KMS-11 (cell line): Measurements from ENCODE around the gene GRK4.
"Not testable (repeated sequence)": the region's sequence is repeated elsewhere in the genome, so short reads cannot be mapped to it uniquely, and the experiment has no call there.

Experiments
- H2AFZ ChIP-seq: fragments of 200-600 bp; sonication (generic); 2 replicates; pipeline ENCODE4 v1.6.1; 2016; ENCODE audit warnings: antibody characterized with exemption, mixed run types, low read depth
- H3K27ac ChIP-seq: fragments of 200-600 bp; sonication (generic); 2 replicates; pipeline ENCODE4 v1.6.1; 2016; ENCODE audit warnings: mild to moderate bottlenecking, mixed run types
- H3K27me3 ChIP-seq: fragments of 200-600 bp; sonication (generic); 2 replicates; pipeline ENCODE4 v1.6.1; 2017; ENCODE audit warnings: mild to moderate bottlenecking, low read depth, mixed run types, moderate library complexity; ENCODE audit not compliant: insufficient read depth
- H3K36me3 ChIP-seq: fragments of 200-600 bp; sonication (generic); 2 replicates; pipeline ENCODE4 v1.6.1; 2017; ENCODE audit warnings: mild to moderate bottlenecking, mixed run types; ENCODE audit not compliant: insufficient read depth
- H3K4me1 ChIP-seq: fragments of 200-600 bp; sonication (generic); 2 replicates; pipeline ENCODE4 v1.6.1; 2016; ENCODE audit warnings: mild to moderate bottlenecking, low read depth, mixed run types; ENCODE audit not compliant: poor library complexity, severe bottlenecking
- H3K4me2 ChIP-seq: fragments of 200-600 bp; sonication (generic); 2 replicates; pipeline ENCODE4 v1.7.0; 2016; ENCODE audit warnings: mild to moderate bottlenecking, mixed run types
- H3K4me3 ChIP-seq: fragments of 200-600 bp; sonication (generic); IDR thresholded peaks from 2 replicates; pipeline ENCODE4 v1.6.1; 2017; ENCODE audit warnings: low read depth, low read length, mixed read lengths; ENCODE audit not compliant: insufficient read depth
- H3K79me2 ChIP-seq: fragments of 200-600 bp; sonication (generic); 2 replicates; pipeline ENCODE4 v1.6.1; 2016; ENCODE audit warnings: low read depth, mixed run types; ENCODE audit not compliant: insufficient read depth
- H3K9ac ChIP-seq: fragments of 200-600 bp; sonication (generic); 2 replicates; pipeline ENCODE4 v1.6.1; 2016; ENCODE audit warnings: mild to moderate bottlenecking, mixed run types
- H4K20me1 ChIP-seq: fragments of 200-600 bp; sonication (generic); 2 replicates; pipeline ENCODE4 v1.6.1; 2016; ENCODE audit warnings: mild to moderate bottlenecking, mixed run types; ENCODE audit not compliant: insufficient read depth
- CTCF ChIP-seq: fragments of 200-600 bp; sonication (generic); conservative IDR thresholded peaks from 2 replicates; pipeline ENCODE4 v1.6.1; 2017; ENCODE audit warnings: low read depth, mild to moderate bottlenecking, antibody characterized with exemption, low read length, moderate library complexity, mixed read lengths

Gene GRK4

GRCh38 chr4:2936773-2937145 lies 26.6 kb upstream of the GRK4 start:
- H3K27me3 ChIP-seq = no peaks in the 10 kb centered on the region
- H3K4me1 ChIP-seq = peaks cover 5% of the 10 kb centered on the region
- no peaks in the 10 kb centered on the region for H3K79me2 ChIP-seq
- no peak for TF ChIP-seq CTCF
- H3K27ac ChIP-seq = no peak overlapping the region
- H3K36me3 ChIP-seq = no peaks in the 10 kb centered on the region
- H3K9ac ChIP-seq = no peak overlapping the region
- no peaks in the 10 kb centered on the region for H4K20me1 ChIP-seq
- no peak overlapping the region for H3K4me3 ChIP-seq
- H3K4me2 ChIP-seq = no peak overlapping the region
- H2AFZ ChIP-seq = no peak overlapping the region

- Histone ChIP-seq H3K79me2 (no peaks in the 10 kb centered on the region), H3K4me3 (no peak overlapping the region), H3K27me3 (no peaks in the 10 kb centered on the region), H2AFZ (no peak overlapping the region), H3K4me2 (no peak overlapping the region), H4K20me1 (no peaks in the 10 kb centered on the region), H3K9ac (no peak overlapping the region), H3K36me3 (no peaks in the 10 kb centered on the region), H3K27ac (no peak overlapping the region), H3K4me1 (peaks cover 5% of the 10 kb centered on the region)
- no peak for TF ChIP-seq CTCF
Measured at GRCh38 chr4:2937146-2937857, 26.1 kb upstream of the GRK4 start.

- TF ChIP-seq CTCF = no peak
- Histone ChIP-seq H4K20me1 (no peaks in the 10 kb centered on the region), H3K4me1 (peaks cover 5% of the 10 kb centered on the region), H3K36me3 (no peaks in the 10 kb centered on the region), H3K27ac (no peak overlapping the region), H3K79me2 (no peaks in the 10 kb centered on the region), H3K9ac (no peak overlapping the region), H3K4me3 (no peak overlapping the region), H3K27me3 (no peaks in the 10 kb centered on the region), H3K4me2 (no peak overlapping the region), H2AFZ (no peak overlapping the region)
Measured at GRCh38 chr4:2937986-2938385, 25.4 kb upstream of the GRK4 start.

GRCh38 chr4:2938411-2938810 lies 25.0 kb upstream of the GRK4 start:
- H3K79me2 ChIP-seq, H3K27ac ChIP-seq, H3K36me3 ChIP-seq, H4K20me1 ChIP-seq, H3K4me1 ChIP-seq, H3K27me3 ChIP-seq, H2AFZ ChIP-seq, H3K4me2 ChIP-seq, H3K4me3 ChIP-seq, H3K9ac ChIP-seq: not testable (repeated sequence)

- Histone ChIP-seq H3K4me3 (no peak overlapping the region), H3K27me3 (no peaks in the 10 kb centered on the region), H4K20me1 (no peaks in the 10 kb centered on the region), H3K27ac (no peak overlapping the region), H3K4me1 (peaks cover 5% of the 10 kb centered on the region), H3K9ac (no peak overlapping the region), H2AFZ (no peak overlapping the region), H3K4me2 (no peak overlapping the region), H3K79me2 (no peaks in the 10 kb centered on the region), H3K36me3 (no peaks in the 10 kb centered on the region)
- no peak for TF ChIP-seq CTCF
Measured at GRCh38 chr4:2938906-2939305, 24.5 kb upstream of the GRK4 start.
